Measurements from ENCODE around the gene RNF126. TPM values are rescaled to one million over a fixed set of nuclear protein-coding genes. Genes with fewer than 3 reads are reported as not detected.

The RNF126 gene
- total and polyA plus RNA-seq, 2 of the 4 experiments (the other 2 are of a cell fraction) = 7.0 to 27.4 TPM

- H3K27me3 ChIP-seq (ENCODE audit: control insufficient read depth, insufficient read depth, low read length) = no peaks in the 10 kb centered on the region; the same call in 1 of the 2 replicates
- H3K4me3 ChIP-seq (ENCODE audit: insufficient read depth, low read depth, low read length) = no peak overlapping the region
- no peak overlapping the region for H2AK9ac ChIP-seq (replicated peaks; ENCODE audit: low read depth, low read length, poor library complexity)
- intact Hi-C loops (cut with micrococcal nuclease) (no loop called here), in situ Hi-C loops (cut with MboI; ENCODE audit: low sequenced_read_pairs) (no loop called here), dilution Hi-C loops (cut with HindIII; ENCODE audit: low sequenced_read_pairs, unreplicated experiment) (no loop called here)
- H3K4me2 ChIP-seq (ENCODE audit: low read depth, low read length) = no peak overlapping the region
- H3K56ac ChIP-seq (ENCODE audit: extremely low read depth, insufficient read depth, low read length) = no peak overlapping the region
- no peak for ATAC-seq (ENCODE audit: low read depth)
- H2BK120ac ChIP-seq (ENCODE audit: low read depth, low read length) = no peak overlapping the region
- no peaks in the 10 kb centered on the region for H3K79me1 ChIP-seq (ENCODE audit: low read depth in 1 of 2, low read length in 2 of 2)
- H3K27ac ChIP-seq (ENCODE audit: insufficient read depth, low read length) = no peak overlapping the region
- H3K18ac ChIP-seq (ENCODE audit: low read depth, low read length) = no peak overlapping the region
- BruUV-seq (replicated peaks) = no TSS peak
- DNase-seq = no peak
- H4K91ac ChIP-seq (ENCODE audit: insufficient read depth, low read depth, low read length) = no peak overlapping the region
- ChIA-PET CTCF (no interaction called here), POLR2A (ENCODE audit: unreplicated experiment) (no interaction called here)
- H2BK5ac ChIP-seq (ENCODE audit: low read depth, low read length, poor library complexity, severe bottlenecking) = no peak overlapping the region
- H3K9me1 ChIP-seq (ENCODE audit: insufficient read depth, low read length) = no peaks in the 10 kb centered on the region
- H4K5ac ChIP-seq (ENCODE audit: low read depth, low read length) = no peak overlapping the region
- H3K4me1 ChIP-seq (ENCODE audit: control insufficient read depth, insufficient read depth, low read length) = peaks cover 3% of the 10 kb centered on the region; the same call in 1 of the 2 replicates
- H2AFZ ChIP-seq (replicated peaks; ENCODE audit: low read length, poor library complexity) = no peak overlapping the region
- no peak overlapping the region for H4K8ac ChIP-seq (ENCODE audit: low read depth in 2 of 2, low read length in 2 of 2)
- no peak overlapping the region for H2BK20ac ChIP-seq (ENCODE audit: low read depth, low read length)
- no peaks in the 10 kb centered on the region for H3K9me3 ChIP-seq (ENCODE audit: control insufficient read depth, insufficient read depth, low read length)
- no peaks in the 10 kb centered on the region for H4K20me1 ChIP-seq (ENCODE audit: insufficient read depth, low read length)
- no peak overlapping the region for H2AK5ac ChIP-seq (ENCODE audit: low read depth, low read length)
- H2BK15ac ChIP-seq (ENCODE audit: low read depth, low read length) = no peak overlapping the region
- WGBS, 2 experiments (ENCODE audit: extremely low coverage in 2 of 2, insufficient read length in 1 of 2) = 88% methylated on average over 4 of the region's 18 CpGs; no CpG with 5 or more reads in 1 of the 2 experiments
- H3K36me3 ChIP-seq (ENCODE audit: control insufficient read depth, insufficient read depth, low read length) = no peaks in the 10 kb centered on the region
- no peak for TF ChIP-seq SMC3 (IDR thresholded peaks at IDR 0.05; ENCODE audit: low read depth, low read length)
- TF ChIP-seq BHLHE40 (IDR thresholded peaks at IDR 0.05; ENCODE audit: low read depth, low read length) = no peak
- no peak for TF ChIP-seq CHD1 (IDR thresholded peaks at IDR 0.05; ENCODE audit: low read depth, low read length)
- TF ChIP-seq, protein P1, sequence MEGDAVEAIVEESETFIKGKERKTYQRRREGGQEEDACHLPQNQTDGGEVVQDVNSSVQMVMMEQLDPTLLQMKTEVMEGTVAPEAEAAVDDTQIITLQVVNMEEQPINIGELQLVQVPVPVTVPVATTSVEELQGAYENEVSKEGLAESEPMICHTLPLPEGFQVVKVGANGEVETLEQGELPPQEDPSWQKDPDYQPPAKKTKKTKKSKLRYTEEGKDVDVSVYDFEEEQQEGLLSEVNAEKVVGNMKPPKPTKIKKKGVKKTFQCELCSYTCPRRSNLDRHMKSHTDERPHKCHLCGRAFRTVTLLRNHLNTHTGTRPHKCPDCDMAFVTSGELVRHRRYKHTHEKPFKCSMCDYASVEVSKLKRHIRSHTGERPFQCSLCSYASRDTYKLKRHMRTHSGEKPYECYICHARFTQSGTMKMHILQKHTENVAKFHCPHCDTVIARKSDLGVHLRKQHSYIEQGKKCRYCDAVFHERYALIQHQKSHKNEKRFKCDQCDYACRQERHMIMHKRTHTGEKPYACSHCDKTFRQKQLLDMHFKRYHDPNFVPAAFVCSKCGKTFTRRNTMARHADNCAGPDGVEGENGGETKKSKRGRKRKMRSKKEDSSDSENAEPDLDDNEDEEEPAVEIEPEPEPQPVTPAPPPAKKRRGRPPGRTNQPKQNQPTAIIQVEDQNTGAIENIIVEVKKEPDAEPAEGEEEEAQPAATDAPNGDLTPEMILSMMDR (conservative IDR thresholded peaks at IDR 0.05; ENCODE audit: low read depth, low read length) = no peak
- TF ChIP-seq RFX5 (IDR thresholded peaks at IDR 0.05; ENCODE audit: low read depth, low read length) = no peak
- no peak for TF ChIP-seq MAZ (IDR thresholded peaks at IDR 0.05; ENCODE audit: borderline replicate concordance, low read depth, low read length)
- no peak for TF ChIP-seq MXI1 (IDR thresholded peaks at IDR 0.05; ENCODE audit: borderline replicate concordance, low read depth, low read length)
- no peak for TF ChIP-seq RAD21 (IDR thresholded peaks at IDR 0.05; ENCODE audit: low read length)
- no peak for TF ChIP-seq POLR2A (IDR thresholded peaks at IDR 0.05; ENCODE audit: low read depth, low read length)
- no peak for TF ChIP-seq CEBPB (IDR thresholded peaks at IDR 0.05; ENCODE audit: low read depth, low read length)
- no peak for TF ChIP-seq RCOR1 (IDR thresholded peaks at IDR 0.05; ENCODE audit: insufficient replicate concordance, low read length)
- no peak for TF ChIP-seq FOS (IDR thresholded peaks at IDR 0.05; ENCODE audit: low read depth, low read length)
- no peak for TF ChIP-seq NFE2L2 (IDR thresholded peaks at IDR 0.05; ENCODE audit: low read depth, low read length)
- no peak for TF ChIP-seq ELK1 (IDR thresholded peaks at IDR 0.05; ENCODE audit: borderline replicate concordance, low read depth, low read length)
- no peak overlapping the region for H3K9ac ChIP-seq (ENCODE audit: low read depth, low read length)
- no peak overlapping the region for H3K14ac ChIP-seq (replicated peaks; ENCODE audit: low read depth, low read length)
- no peak overlapping the region for H3K4ac ChIP-seq (ENCODE audit: low read depth, low read length)
- H3K23ac ChIP-seq (ENCODE audit: low read depth, low read length) = no peak overlapping the region
These were observed 27.2 kb upstream of the RNF126 start for GRCh38 chr19:690203-690602.
